LNCaP clone FGC (cell line): Measurements from ENCODE around the gene POLD1.

Experiments
- DNase-seq: peaks from one replicate; pipeline ENCODE4 v3.0.0-alpha.2; 2011; ENCODE audit warnings: low read depth
- H3K4me3 ChIP-seq: 2 replicates; pipeline ENCODE4 v1.5.1; 2011; ENCODE audit warnings: mild to moderate bottlenecking, low read depth, low read length, control low read depth
- CTCF ChIP-seq: IDR thresholded peaks from 2 replicates; pipeline ENCODE4 v1.5.1; 2012; ENCODE audit warnings: mild to moderate bottlenecking; ENCODE audit not compliant: control insufficient read depth, insufficient read depth; ENCODE audit errors: extremely low read depth

Gene POLD1

GRCh38 chr19:50359328-50359818 is 24.8 kb upstream of the POLD1 start:
- DNase-seq = no peak
- TF ChIP-seq CTCF = no peak
- H3K4me3 ChIP-seq = no peak overlapping the region

GRCh38 chr19:50361290-50362029 is 22.7 kb upstream of the POLD1 start:
- no peak for DNase-seq
- TF ChIP-seq CTCF = no peak
- H3K4me3 ChIP-seq = no peak overlapping the region

- H3K4me3 ChIP-seq = no peak overlapping the region
- no peak for DNase-seq
- TF ChIP-seq CTCF = no peak
Measured at GRCh38 chr19:50362030-50362412, 22.1 kb upstream of the POLD1 start.

- no peak for TF ChIP-seq CTCF
- DNase-seq = no peak
- no peak overlapping the region for H3K4me3 ChIP-seq
Measured at GRCh38 chr19:50362656-50363424, 21.3 kb upstream of the POLD1 start.

GRCh38 chr19:50365434-50366306 is 18.5 kb upstream of the POLD1 start, which contains the start of gene NAPSA:
Gene NAPSA, minus strand, starts transcription at chr19:50365639. Its CDS starts 18 bp downstream, at chr19:50365621.
- TF ChIP-seq CTCF = no peak
- no peak within 1 kb of the TSS for H3K4me3 ChIP-seq
- DNase-seq = no peak
